Activated CD8-positive, alpha-beta memory T cell treated with anti-CD3 and anti-CD28 coated beads, Interleukin-2, amount 50 U/mL, for 1 hour (primary cell): Measurements from ENCODE around the gene EFEMP2.

ENCODE experiments used
- DNase-seq: peaks from one replicate; pipeline ENCODE4 v3.0.0-alpha.2; 2020; ENCODE audit errors: extremely low read depth

EFEMP2 gene

GRCh38 chr11:65885231-65885630 is 12.6 kb upstream of the EFEMP2 start:
- DNase-seq: no peak

GRCh38 chr11:65884716-65885092 is 12.1 kb upstream of the EFEMP2 start:
- DNase-seq: no peak

GRCh38 chr11:65883786-65884715 is 11.5 kb upstream of the EFEMP2 start:
- DNase-seq: no peak

GRCh38 chr11:65883058-65883761 is 10.6 kb upstream of the EFEMP2 start:
- DNase-seq: no peak

GRCh38 chr11:65882120-65883057 is 9.8 kb upstream of the EFEMP2 start:
- no peak for DNase-seq

GRCh38 chr11:65880844-65881421 is 8.3 kb upstream of the EFEMP2 start:
- no peak for DNase-seq

- no peak for DNase-seq
Observed at GRCh38 chr11:65880027-65880426, 7.4 kb upstream of the EFEMP2 start.

- DNase-seq: no peak
Observed at GRCh38 chr11:65879617-65880016, 7.0 kb upstream of the EFEMP2 start, which contains the start of gene CTSW. TSS of gene CTSW (plus strand) at chr11:65879837. CDS start at chr11:65879855, 18 bp downstream.

GRCh38 chr11:65873318-65874156 is 937 bp upstream of the EFEMP2 start:
- peak; percentile 81 for DNase-seq

- DNase-seq: no peak
Observed at GRCh38 chr11:65871811-65872548, 620 bp downstream of the EFEMP2 start.

GRCh38 chr11:65870706-65871681 is 1.6 kb downstream of the EFEMP2 start:
- no peak for DNase-seq

- no peak for DNase-seq
Observed at GRCh38 chr11:65870307-65870658, 2.3 kb downstream of the EFEMP2 start.

GRCh38 chr11:65869643-65870306 is 2.8 kb downstream of the EFEMP2 start:
- DNase-seq: no peak

- DNase-seq: no peak
Observed at GRCh38 chr11:65868907-65869306, 3.7 kb downstream of the EFEMP2 start.

GRCh38 chr11:65868076-65868667 is 4.4 kb downstream of the EFEMP2 start:
- no peak for DNase-seq

GRCh38 chr11:65867284-65868071 is 5.1 kb downstream of the EFEMP2 start:
- DNase-seq: no peak
